ENCODE data around the gene NTM.

The NTM gene

DNA sequence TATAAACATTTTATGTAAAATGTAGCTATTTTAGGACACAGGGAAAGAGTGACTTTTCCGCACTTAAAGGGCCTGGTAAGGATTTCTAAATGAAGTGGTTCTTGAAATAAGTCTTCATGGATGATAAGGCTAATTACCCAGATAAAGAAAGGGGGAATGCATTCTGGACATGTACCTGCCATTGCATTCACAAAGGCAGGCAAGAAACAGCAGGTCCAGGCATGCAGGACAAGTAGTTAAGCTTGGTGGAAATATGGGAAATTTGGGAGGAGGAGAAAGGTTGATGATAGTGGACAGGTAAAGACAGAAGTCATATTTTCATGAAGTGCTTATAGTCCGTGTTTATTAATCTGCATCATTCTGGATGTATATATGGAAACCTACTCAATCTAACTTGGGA lies 621.2 kb downstream of the NTM start:
- Histone ChIP-seq H3K4me3 (ENCODE audit: low read depth in 1 of 2, low read length in 2 of 2) (no peak overlapping the region), H3K27me3 (ENCODE audit: control insufficient read depth in 1 of 2, insufficient read depth in 2 of 2, low read length in 2 of 2) (no peaks in the 10 kb centered on the region), H3K27ac (ENCODE audit: low read depth, low read length) (no peak overlapping the region), H3K9ac (ENCODE audit: low read length) (no peak overlapping the region), H3K36me3 (ENCODE audit: insufficient read depth, low read length) (no peaks in the 10 kb centered on the region), H3K9me3 (ENCODE audit: low read length) (no peaks in the 10 kb centered on the region), H3K4me1 (ENCODE audit: insufficient read depth, low read length) (no peaks in the 10 kb centered on the region)

GRCh38 chr11:131993246-131993645 lies 622.8 kb downstream of the NTM start:
- H3K9me3 ChIP-seq (ENCODE audit: low read length), result no peaks in the 10 kb centered on the region
- no peak overlapping the region for H3K4me3 ChIP-seq (ENCODE audit: low read depth in 1 of 2, low read length in 2 of 2)
- no peak overlapping the region for H3K27ac ChIP-seq (ENCODE audit: low read depth, low read length)
- H3K4me1 ChIP-seq (ENCODE audit: insufficient read depth, low read length), result peaks cover 11% of the 10 kb centered on the region
- no peak overlapping the region for H3K9ac ChIP-seq (ENCODE audit: low read length)
- H3K27me3 ChIP-seq (ENCODE audit: control insufficient read depth in 1 of 2, insufficient read depth in 2 of 2, low read length in 2 of 2), result no peaks in the 10 kb centered on the region
- no peaks in the 10 kb centered on the region for H3K36me3 ChIP-seq (ENCODE audit: insufficient read depth, low read length)

GRCh38 chr11:131998020-131998419 lies 627.6 kb downstream of the NTM start:
- H3K9ac ChIP-seq (ENCODE audit: low read length), result no peak overlapping the region

GRCh38 chr11:131999084-131999483 lies 628.7 kb downstream of the NTM start:
- no peaks in the 10 kb centered on the region for H3K27me3 ChIP-seq (ENCODE audit: control insufficient read depth in 1 of 2, insufficient read depth in 2 of 2, low read length in 2 of 2)
- H3K4me1 ChIP-seq (ENCODE audit: insufficient read depth, low read length), result peaks cover 22% of the 10 kb centered on the region
- no peak overlapping the region for H3K27ac ChIP-seq (ENCODE audit: low read depth, low read length)
- H3K4me3 ChIP-seq (ENCODE audit: low read depth in 1 of 2, low read length in 2 of 2), result no peak overlapping the region
- no peaks in the 10 kb centered on the region for H3K9me3 ChIP-seq (ENCODE audit: low read length)
- H3K36me3 ChIP-seq (ENCODE audit: insufficient read depth, low read length), result no peaks in the 10 kb centered on the region
- H3K9ac ChIP-seq (ENCODE audit: low read length), result no peak overlapping the region

More at GRCh38 chr11:131998020-131998419, 627.6 kb downstream of the NTM start:
- H3K27me3 ChIP-seq (ENCODE audit: control insufficient read depth in 1 of 2, insufficient read depth in 2 of 2, low read length in 2 of 2), result no peaks in the 10 kb centered on the region
- no peak overlapping the region for H3K4me3 ChIP-seq (ENCODE audit: low read depth in 1 of 2, low read length in 2 of 2)
- no peaks in the 10 kb centered on the region for H3K36me3 ChIP-seq (ENCODE audit: insufficient read depth, low read length)
- H3K27ac ChIP-seq (ENCODE audit: low read depth, low read length), result no peak overlapping the region
- H3K4me1 ChIP-seq (ENCODE audit: insufficient read depth, low read length), result peaks cover 22% of the 10 kb centered on the region
- H3K9me3 ChIP-seq (ENCODE audit: low read length), result no peaks in the 10 kb centered on the region

DNA sequence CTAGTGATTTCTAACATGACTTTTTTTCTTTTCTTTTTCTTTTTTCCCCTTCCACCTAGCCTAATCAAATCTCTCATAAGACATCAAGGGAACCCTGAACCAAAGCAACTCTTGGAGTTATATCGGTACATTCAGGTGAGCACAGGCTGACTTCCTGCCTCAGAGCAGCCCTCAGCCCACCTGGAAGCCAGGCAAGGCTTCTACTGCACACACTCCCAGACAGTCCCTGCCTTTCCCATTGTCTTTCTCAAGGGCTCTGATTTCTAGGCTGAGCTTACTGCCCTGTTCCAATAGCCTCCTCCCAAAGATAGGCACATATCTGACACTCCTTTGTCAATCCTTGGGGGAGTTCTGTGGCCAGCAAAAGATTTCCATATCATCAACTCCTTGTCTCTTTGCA lies 629.5 kb downstream of the NTM start:
- Histone ChIP-seq H3K27me3 (ENCODE audit: control insufficient read depth in 1 of 2, insufficient read depth in 2 of 2, low read length in 2 of 2) (no peaks in the 10 kb centered on the region), H3K9me3 (ENCODE audit: low read length) (no peaks in the 10 kb centered on the region), H3K4me1 (ENCODE audit: insufficient read depth, low read length) (peaks cover 22% of the 10 kb centered on the region), H3K27ac (ENCODE audit: low read depth, low read length) (no peak overlapping the region), H3K36me3 (ENCODE audit: insufficient read depth, low read length) (no peaks in the 10 kb centered on the region), H3K4me3 (ENCODE audit: low read depth in 1 of 2, low read length in 2 of 2) (no peak overlapping the region), H3K9ac (ENCODE audit: low read length) (no peak overlapping the region)

- Histone ChIP-seq H3K27ac (ENCODE audit: low read depth, low read length) (no peak overlapping the region), H3K36me3 (ENCODE audit: insufficient read depth, low read length) (no peaks in the 10 kb centered on the region), H3K9me3 (ENCODE audit: low read length) (no peaks in the 10 kb centered on the region), H3K4me3 (ENCODE audit: low read depth in 1 of 2, low read length in 2 of 2) (no peak overlapping the region), H3K4me1 (ENCODE audit: insufficient read depth, low read length) (no peaks in the 10 kb centered on the region), H3K27me3 (ENCODE audit: control insufficient read depth in 1 of 2, insufficient read depth in 2 of 2, low read length in 2 of 2) (no peaks in the 10 kb centered on the region), H3K9ac (ENCODE audit: low read length) (no peak overlapping the region)
Observed at GRCh38 chr11:132005887-132006286, 635.5 kb downstream of the NTM start.

DNA sequence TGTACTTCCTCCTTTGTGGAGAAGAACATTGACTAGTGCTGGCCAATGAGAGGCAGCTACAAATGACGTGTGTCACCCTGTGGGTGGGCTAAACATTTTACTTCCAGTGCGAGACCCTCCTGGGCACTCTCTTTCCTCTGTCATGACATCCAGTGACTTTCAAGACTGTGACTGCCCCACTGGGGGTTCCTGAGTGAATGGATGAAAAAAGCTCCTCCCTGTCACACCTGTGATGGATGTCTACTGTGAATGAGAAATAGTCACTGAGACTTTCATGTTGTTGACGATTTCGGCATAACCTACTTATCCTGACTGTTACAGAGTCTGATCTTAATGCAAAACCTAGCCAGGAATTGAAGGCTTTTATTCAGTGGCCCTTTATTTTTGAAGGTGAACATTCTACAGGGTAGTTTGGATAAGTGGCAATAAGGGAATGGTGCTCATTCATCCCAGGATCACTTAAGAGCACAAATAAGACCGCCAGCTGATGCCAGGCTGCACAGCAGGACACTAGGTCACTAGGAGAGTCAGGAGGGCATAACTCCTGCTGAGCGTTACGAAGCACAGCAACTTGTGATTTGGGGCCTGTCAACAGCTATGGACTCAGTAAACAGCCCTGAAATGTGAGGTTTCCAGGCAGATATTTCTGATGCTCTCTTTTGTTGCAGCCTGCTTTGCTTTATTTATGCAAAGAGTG lies 636.6 kb downstream of the NTM start:
- no peaks in the 10 kb centered on the region for H3K4me1 ChIP-seq (ENCODE audit: insufficient read depth, low read length)
- no peaks in the 10 kb centered on the region for H3K9me3 ChIP-seq (ENCODE audit: low read length)
- no peak overlapping the region for H3K4me3 ChIP-seq (ENCODE audit: low read depth in 1 of 2, low read length in 2 of 2)
- no peak overlapping the region for H3K27ac ChIP-seq (ENCODE audit: low read depth, low read length)
- no peak overlapping the region for H3K9ac ChIP-seq (ENCODE audit: low read length)
- no peaks in the 10 kb centered on the region for H3K27me3 ChIP-seq (ENCODE audit: control insufficient read depth in 1 of 2, insufficient read depth in 2 of 2, low read length in 2 of 2)
- no peaks in the 10 kb centered on the region for H3K36me3 ChIP-seq (ENCODE audit: insufficient read depth, low read length)

- no peaks in the 10 kb centered on the region for H3K36me3 ChIP-seq (ENCODE audit: insufficient read depth, low read length)
- no peak overlapping the region for H3K4me3 ChIP-seq (ENCODE audit: low read depth in 1 of 2, low read length in 2 of 2)
- H3K27ac ChIP-seq (ENCODE audit: low read depth, low read length), result no peak overlapping the region
- H3K9ac ChIP-seq (ENCODE audit: low read length), result no peak overlapping the region
- no peaks in the 10 kb centered on the region for H3K9me3 ChIP-seq (ENCODE audit: low read length)
- no peaks in the 10 kb centered on the region for H3K27me3 ChIP-seq (ENCODE audit: control insufficient read depth in 1 of 2, insufficient read depth in 2 of 2, low read length in 2 of 2)
- no peaks in the 10 kb centered on the region for H3K4me1 ChIP-seq (ENCODE audit: insufficient read depth, low read length)
Observed at GRCh38 chr11:132008226-132008625, 637.8 kb downstream of the NTM start.

GRCh38 chr11:132008872-132009271 lies 638.5 kb downstream of the NTM start:
- Histone ChIP-seq H3K4me3 (ENCODE audit: low read depth in 1 of 2, low read length in 2 of 2) (no peak overlapping the region), H3K9ac (ENCODE audit: low read length) (no peak overlapping the region), H3K4me1 (ENCODE audit: insufficient read depth, low read length) (no peaks in the 10 kb centered on the region), H3K27ac (ENCODE audit: low read depth, low read length) (no peak overlapping the region), H3K36me3 (ENCODE audit: insufficient read depth, low read length) (no peaks in the 10 kb centered on the region), H3K27me3 (ENCODE audit: control insufficient read depth in 1 of 2, insufficient read depth in 2 of 2, low read length in 2 of 2) (no peaks in the 10 kb centered on the region), H3K9me3 (ENCODE audit: low read length) (no peaks in the 10 kb centered on the region)

GRCh38 chr11:132020001-132020400 lies 649.6 kb downstream of the NTM start:
- no peak overlapping the region for H3K4me3 ChIP-seq (ENCODE audit: low read depth in 1 of 2, low read length in 2 of 2)
- no peaks in the 10 kb centered on the region for H3K27me3 ChIP-seq (ENCODE audit: control insufficient read depth in 1 of 2, insufficient read depth in 2 of 2, low read length in 2 of 2)
- no peaks in the 10 kb centered on the region for H3K9me3 ChIP-seq (ENCODE audit: low read length)
- H3K4me1 ChIP-seq (ENCODE audit: insufficient read depth, low read length), result no peaks in the 10 kb centered on the region
- H3K36me3 ChIP-seq (ENCODE audit: insufficient read depth, low read length), result no peaks in the 10 kb centered on the region
- no peak overlapping the region for H3K9ac ChIP-seq (ENCODE audit: low read length)
- H3K27ac ChIP-seq (ENCODE audit: low read depth, low read length), result no peak overlapping the region

- no peak overlapping the region for H3K9ac ChIP-seq (ENCODE audit: low read length)
Observed at GRCh38 chr11:132022285-132022684, 651.9 kb downstream of the NTM start.

DNA sequence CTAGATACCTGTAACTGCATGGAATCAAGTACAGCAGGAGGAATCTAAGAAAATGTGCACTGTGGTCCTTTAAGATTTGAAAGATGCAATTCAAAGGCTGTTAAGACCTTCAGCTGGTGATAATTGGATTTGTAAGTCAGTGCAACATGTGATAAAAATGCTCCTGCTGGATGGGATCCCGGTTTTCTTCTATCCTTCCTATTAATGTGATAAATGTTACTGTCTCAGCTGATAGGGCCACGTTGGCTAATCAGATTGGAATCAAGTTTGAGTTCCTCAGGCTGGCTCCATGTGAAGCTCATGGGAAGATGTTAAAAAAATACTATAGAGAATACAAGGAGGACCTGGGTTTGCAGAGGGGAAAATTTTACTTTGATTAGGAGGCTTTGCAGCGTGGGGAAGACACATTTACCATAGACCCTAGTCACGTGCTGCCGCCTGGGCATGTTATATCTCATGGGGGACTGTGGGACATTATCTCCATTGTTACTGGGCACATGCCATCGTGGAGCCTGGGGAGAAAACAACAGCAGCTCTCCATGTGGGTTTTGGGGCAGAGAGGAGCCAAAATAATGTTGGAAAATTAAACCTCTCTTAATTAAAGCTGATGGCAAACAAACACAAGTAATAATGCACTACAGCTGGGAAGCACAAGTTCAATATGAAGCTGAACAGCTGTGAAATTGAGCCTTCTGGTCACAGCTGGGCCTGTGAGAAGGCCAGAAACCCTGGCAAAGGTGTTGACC lies 652.5 kb downstream of the NTM start:
- Histone ChIP-seq H3K9me3 (ENCODE audit: low read length) (no peaks in the 10 kb centered on the region), H3K27me3 (ENCODE audit: control insufficient read depth in 1 of 2, insufficient read depth in 2 of 2, low read length in 2 of 2) (no peaks in the 10 kb centered on the region), H3K9ac (ENCODE audit: low read length) (no peak overlapping the region), H3K36me3 (ENCODE audit: insufficient read depth, low read length) (no peaks in the 10 kb centered on the region), H3K4me1 (ENCODE audit: insufficient read depth, low read length) (no peaks in the 10 kb centered on the region), H3K4me3 (ENCODE audit: low read depth in 1 of 2, low read length in 2 of 2) (no peak overlapping the region), H3K27ac (ENCODE audit: low read depth, low read length) (no peak overlapping the region)

More at GRCh38 chr11:132022285-132022684, 651.9 kb downstream of the NTM start:
- no peaks in the 10 kb centered on the region for H3K9me3 ChIP-seq (ENCODE audit: low read length)
- no peaks in the 10 kb centered on the region for H3K27me3 ChIP-seq (ENCODE audit: control insufficient read depth in 1 of 2, insufficient read depth in 2 of 2, low read length in 2 of 2)
- H3K4me3 ChIP-seq (ENCODE audit: low read depth in 1 of 2, low read length in 2 of 2), result no peak overlapping the region
- no peaks in the 10 kb centered on the region for H3K36me3 ChIP-seq (ENCODE audit: insufficient read depth, low read length)
- H3K27ac ChIP-seq (ENCODE audit: low read depth, low read length), result no peak overlapping the region
- H3K4me1 ChIP-seq (ENCODE audit: insufficient read depth, low read length), result no peaks in the 10 kb centered on the region
